ENCODE data around the gene AARS2.

Gene AARS2

GRCh38 chr6:44300292-44300823, 12.8 kb downstream of the AARS2 start:
- no peak for DNase-seq (ENCODE audit: low read depth)

- DNase-seq (ENCODE audit: low read depth), result no peak
Measured at GRCh38 chr6:44298864-44299263, 14.3 kb downstream of the AARS2 start.

- DNase-seq (ENCODE audit: low read depth), result no peak
Measured at GRCh38 chr6:44298055-44298803, 14.9 kb downstream of the AARS2 start.

- no peak for DNase-seq (ENCODE audit: low read depth)
Measured at GRCh38 chr6:44297063-44298038, 15.8 kb downstream of the AARS2 start.

GRCh38 chr6:44294832-44295791, 18.0 kb downstream of the AARS2 start:
- no peak for DNase-seq (ENCODE audit: low read depth)

GRCh38 chr6:44292661-44293365, 20.3 kb downstream of the AARS2 start:
- no peak for DNase-seq (ENCODE audit: low read depth)

GRCh38 chr6:44291841-44292240, 21.3 kb downstream of the AARS2 start:
- no peak for DNase-seq (ENCODE audit: low read depth)

GRCh38 chr6:44289726-44290260, 23.4 kb downstream of the AARS2 start:
- DNase-seq (ENCODE audit: low read depth), result no peak

GRCh38 chr6:44286747-44287146, 26.4 kb downstream of the AARS2 start:
- DNase-seq (ENCODE audit: low read depth), result no peak

- no peak for DNase-seq (ENCODE audit: low read depth)
Measured at GRCh38 chr6:44286285-44286565, 26.9 kb downstream of the AARS2 start.

- no peak for DNase-seq (ENCODE audit: low read depth)
Measured at GRCh38 chr6:44285552-44286284, 27.4 kb downstream of the AARS2 start.

- DNase-seq (ENCODE audit: low read depth), result no peak
Measured at GRCh38 chr6:44284867-44285266, 28.3 kb downstream of the AARS2 start.

- no peak for DNase-seq (ENCODE audit: low read depth)
Measured at GRCh38 chr6:44284121-44284520, 29.0 kb downstream of the AARS2 start.

GRCh38 chr6:44278774-44279697, 34.1 kb downstream of the AARS2 start:
- no peak for DNase-seq (ENCODE audit: low read depth)

- no peak for DNase-seq (ENCODE audit: low read depth)
Measured at GRCh38 chr6:44278315-44278714, 34.8 kb downstream of the AARS2 start.

- no peak for DNase-seq (ENCODE audit: low read depth)
Measured at GRCh38 chr6:44277763-44278162, 35.4 kb downstream of the AARS2 start.

- DNase-seq (ENCODE audit: low read depth), result no peak
Measured at GRCh38 chr6:44276667-44277640, 36.2 kb downstream of the AARS2 start.

All from activated gamma-delta T cell treated with anti-CD3 and anti-CD28 coated beads, Interleukin-2, amount 50 U/mL, for 16 hours (primary cell).